ENCODE results near the gene SFXN4. TPM values are rescaled to one million over a fixed set of nuclear protein-coding genes. Genes with fewer than 3 reads are reported as not detected.

SFXN4 gene
- total RNA-seq, 1 experiment from 2014 or later, result 67.0 TPM

DNA sequence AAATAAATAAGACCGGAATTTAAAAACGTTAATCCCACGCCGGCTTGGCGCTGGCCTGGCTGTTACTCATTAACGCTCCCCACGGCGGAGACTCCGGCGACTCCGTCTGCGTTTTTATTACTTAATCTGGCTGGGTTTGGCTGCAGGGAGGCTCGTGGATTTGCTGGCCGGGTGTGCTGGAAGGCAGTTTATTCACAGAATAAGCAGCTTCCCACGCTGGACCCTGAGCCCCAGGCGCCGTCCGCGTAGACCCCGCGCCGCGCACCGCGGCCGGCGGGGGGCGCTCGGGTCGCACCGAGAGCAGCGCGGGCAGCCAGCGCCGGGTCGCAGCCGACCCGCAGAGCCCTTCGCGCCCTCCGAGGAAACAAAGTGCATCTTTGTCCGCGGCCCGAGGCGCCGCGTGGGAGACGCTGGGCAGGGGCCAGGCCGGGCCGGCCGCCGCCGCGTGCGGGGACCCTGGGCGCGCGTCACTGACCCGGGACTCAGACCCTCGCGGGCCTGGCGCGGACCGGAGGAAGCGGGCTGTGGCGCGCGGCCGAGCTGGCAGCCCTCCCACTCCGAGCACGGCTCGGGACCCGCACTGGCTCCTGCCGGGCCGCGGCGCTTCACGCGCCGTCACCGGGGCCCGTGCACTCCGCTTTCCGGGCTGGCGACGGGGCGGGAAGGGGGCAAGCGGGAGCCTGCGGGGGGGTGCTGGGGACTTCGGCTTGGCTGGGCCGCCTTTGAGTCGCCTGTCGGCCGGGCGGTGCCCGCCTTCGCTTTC, 41.3 kb upstream of the SFXN4 start:
- ATAC-seq, result peak; percentile 78
- CTCF ChIA-PET, result interaction anchor here (0.6 to 1.4 kb wide), 10 partner anchors 9 to 283 kb away, joined by 3 to 20 read pairs (median 3); no protein-coding TSS in a partner anchor
- Histone ChIP-seq H3K4me1 (ENCODE audit: control insufficient read depth, insufficient read depth, low read length) (peaks cover 37% of the 10 kb centered on the region), H3K4me3 (ENCODE audit: low read depth in 2 of 2, low read length in 2 of 2) (peak overlapping the region; percentile 52 to 80), H3K9me3 (ENCODE audit: control insufficient read depth, insufficient read depth, low read depth, low read length) (no peaks in the 10 kb centered on the region), H3K27ac (ENCODE audit: low read length) (peak overlapping the region; percentile 90), H3K36me3 (ENCODE audit: control insufficient read depth, insufficient read depth, low read length) (no peaks in the 10 kb centered on the region), H3K27me3 (ENCODE audit: control insufficient read depth, insufficient read depth, low read length) (no peaks in the 10 kb centered on the region)
- POLR2A ChIA-PET, result interaction anchor here (0.6 to 1.5 kb wide), 5 partner anchors 13 to 666 kb away, joined by 3 to 4 read pairs (median 3); no protein-coding TSS in a partner anchor
- DNase-seq (ENCODE audit: low read depth, low spot score), result no peak
- in situ Hi-C loops (cut with HindIII; ENCODE audit: low pct_unique_long_range_greater_than_20kb, low sequenced_read_pairs), result no loop called here
- BruUV-seq (replicated peaks), result no TSS peak
- TF ChIP-seq, protein P1, sequence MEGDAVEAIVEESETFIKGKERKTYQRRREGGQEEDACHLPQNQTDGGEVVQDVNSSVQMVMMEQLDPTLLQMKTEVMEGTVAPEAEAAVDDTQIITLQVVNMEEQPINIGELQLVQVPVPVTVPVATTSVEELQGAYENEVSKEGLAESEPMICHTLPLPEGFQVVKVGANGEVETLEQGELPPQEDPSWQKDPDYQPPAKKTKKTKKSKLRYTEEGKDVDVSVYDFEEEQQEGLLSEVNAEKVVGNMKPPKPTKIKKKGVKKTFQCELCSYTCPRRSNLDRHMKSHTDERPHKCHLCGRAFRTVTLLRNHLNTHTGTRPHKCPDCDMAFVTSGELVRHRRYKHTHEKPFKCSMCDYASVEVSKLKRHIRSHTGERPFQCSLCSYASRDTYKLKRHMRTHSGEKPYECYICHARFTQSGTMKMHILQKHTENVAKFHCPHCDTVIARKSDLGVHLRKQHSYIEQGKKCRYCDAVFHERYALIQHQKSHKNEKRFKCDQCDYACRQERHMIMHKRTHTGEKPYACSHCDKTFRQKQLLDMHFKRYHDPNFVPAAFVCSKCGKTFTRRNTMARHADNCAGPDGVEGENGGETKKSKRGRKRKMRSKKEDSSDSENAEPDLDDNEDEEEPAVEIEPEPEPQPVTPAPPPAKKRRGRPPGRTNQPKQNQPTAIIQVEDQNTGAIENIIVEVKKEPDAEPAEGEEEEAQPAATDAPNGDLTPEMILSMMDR (IDR thresholded peaks at IDR 0.05), result peak; percentile 99
- TF ChIP-seq TCF7L2 (IDR thresholded peaks at IDR 0.05; ENCODE audit: low read depth, low read length) (no peak), SIN3A (IDR thresholded peaks at IDR 0.05; ENCODE audit: borderline replicate concordance, insufficient read depth, low read depth, low read length) (0 out of 2 replicates have a peak, but pooled peaks have one; percentile 28), POLR2AphosphoS5 (IDR thresholded peaks at IDR 0.05; ENCODE audit: low read depth, low read length) (no peak; the same call in none of the 2 replicates)
- TF ChIP-seq, protein P2, sequence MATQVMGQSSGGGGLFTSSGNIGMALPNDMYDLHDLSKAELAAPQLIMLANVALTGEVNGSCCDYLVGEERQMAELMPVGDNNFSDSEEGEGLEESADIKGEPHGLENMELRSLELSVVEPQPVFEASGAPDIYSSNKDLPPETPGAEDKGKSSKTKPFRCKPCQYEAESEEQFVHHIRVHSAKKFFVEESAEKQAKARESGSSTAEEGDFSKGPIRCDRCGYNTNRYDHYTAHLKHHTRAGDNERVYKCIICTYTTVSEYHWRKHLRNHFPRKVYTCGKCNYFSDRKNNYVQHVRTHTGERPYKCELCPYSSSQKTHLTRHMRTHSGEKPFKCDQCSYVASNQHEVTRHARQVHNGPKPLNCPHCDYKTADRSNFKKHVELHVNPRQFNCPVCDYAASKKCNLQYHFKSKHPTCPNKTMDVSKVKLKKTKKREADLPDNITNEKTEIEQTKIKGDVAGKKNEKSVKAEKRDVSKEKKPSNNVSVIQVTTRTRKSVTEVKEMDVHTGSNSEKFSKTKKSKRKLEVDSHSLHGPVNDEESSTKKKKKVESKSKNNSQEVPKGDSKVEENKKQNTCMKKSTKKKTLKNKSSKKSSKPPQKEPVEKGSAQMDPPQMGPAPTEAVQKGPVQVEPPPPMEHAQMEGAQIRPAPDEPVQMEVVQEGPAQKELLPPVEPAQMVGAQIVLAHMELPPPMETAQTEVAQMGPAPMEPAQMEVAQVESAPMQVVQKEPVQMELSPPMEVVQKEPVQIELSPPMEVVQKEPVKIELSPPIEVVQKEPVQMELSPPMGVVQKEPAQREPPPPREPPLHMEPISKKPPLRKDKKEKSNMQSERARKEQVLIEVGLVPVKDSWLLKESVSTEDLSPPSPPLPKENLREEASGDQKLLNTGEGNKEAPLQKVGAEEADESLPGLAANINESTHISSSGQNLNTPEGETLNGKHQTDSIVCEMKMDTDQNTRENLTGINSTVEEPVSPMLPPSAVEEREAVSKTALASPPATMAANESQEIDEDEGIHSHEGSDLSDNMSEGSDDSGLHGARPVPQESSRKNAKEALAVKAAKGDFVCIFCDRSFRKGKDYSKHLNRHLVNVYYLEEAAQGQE (IDR thresholded peaks at IDR 0.05; ENCODE audit: insufficient read depth in 1 of 2, low read depth in 2 of 2, low read length in 1 of 2), result no peak
- intact Hi-C loops (cut with micrococcal nuclease; ENCODE audit: unreplicated experiment), result loop anchor here (2.0 to 5.0 kb wide), 3 partner anchors 46 to 210 kb away; no protein-coding TSS in a partner anchor

DNA sequence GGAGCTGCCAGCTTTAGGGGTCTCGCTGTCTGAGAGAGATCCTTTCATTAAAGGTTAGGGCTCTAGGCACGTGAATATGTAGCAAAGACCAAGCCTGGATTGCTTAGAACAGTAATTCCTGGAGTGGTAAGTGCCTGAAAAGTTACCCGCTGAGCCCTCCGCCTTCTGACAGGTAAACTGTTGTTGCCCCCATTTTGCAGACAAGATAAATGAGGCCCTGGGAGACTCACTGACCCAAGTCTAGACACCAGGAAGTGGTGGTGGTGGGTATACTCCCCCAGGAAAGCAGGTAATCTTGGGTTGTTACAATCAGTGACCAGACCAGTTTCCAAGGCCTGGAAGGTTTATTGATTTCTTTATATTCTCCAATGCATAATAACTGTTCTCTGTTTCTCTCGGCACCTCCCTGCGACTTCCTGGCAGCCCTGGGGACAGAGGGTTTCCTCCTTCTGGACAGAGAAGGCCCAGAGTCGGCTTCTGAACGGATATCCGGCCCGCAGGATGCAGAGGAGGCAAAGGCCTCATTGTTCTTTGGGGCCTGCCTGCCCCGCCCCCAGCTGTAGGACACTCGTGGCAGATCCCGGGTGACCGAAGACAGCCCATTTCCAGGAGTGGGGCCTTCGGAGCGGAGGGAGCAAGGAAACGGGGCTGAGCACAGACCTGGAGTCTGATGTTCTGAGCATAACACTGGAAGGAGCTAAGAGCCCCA, 40.5 kb upstream of the SFXN4 start:
- Histone ChIP-seq H3K4me3 (ENCODE audit: low read depth in 2 of 2, low read length in 2 of 2) (peak overlapping the region; percentile 52 to 80), H3K9me3 (ENCODE audit: control insufficient read depth, insufficient read depth, low read depth, low read length) (no peaks in the 10 kb centered on the region), H3K27me3 (ENCODE audit: control insufficient read depth, insufficient read depth, low read length) (no peaks in the 10 kb centered on the region), H3K36me3 (ENCODE audit: control insufficient read depth, insufficient read depth, low read length) (no peaks in the 10 kb centered on the region), H3K4me1 (ENCODE audit: control insufficient read depth, insufficient read depth, low read length) (peaks cover 29% of the 10 kb centered on the region), H3K27ac (ENCODE audit: low read length) (peak overlapping the region; percentile 90)
- ATAC-seq, result peak; percentile 24
- ChIA-PET POLR2A (no interaction called here), CTCF (interaction anchor here (0.6 to 1.4 kb wide), 9 partner anchors 36 to 284 kb away, joined by 3 to 20 read pairs (median 3); no protein-coding TSS in a partner anchor)
- in situ Hi-C loops (cut with HindIII; ENCODE audit: low pct_unique_long_range_greater_than_20kb, low sequenced_read_pairs), result no loop called here
- DNase-seq (ENCODE audit: low read depth, low spot score), result no peak
- intact Hi-C loops (cut with micrococcal nuclease; ENCODE audit: unreplicated experiment), result loop anchor here (2.0 to 5.0 kb wide), 3 partner anchors 46 to 211 kb away; no protein-coding TSS in a partner anchor
- BruUV-seq (replicated peaks), result TSS peak; percentile 95
- TF ChIP-seq POLR2AphosphoS5 (IDR thresholded peaks at IDR 0.05; ENCODE audit: low read depth, low read length), result peak; percentile 28; the same call in 1 of the 2 replicates
- no peak for TF ChIP-seq TCF7L2 (IDR thresholded peaks at IDR 0.05; ENCODE audit: low read depth, low read length)

All from Panc1 (cell line).